C1 segment of cervical spinal cord (tissue), 14 donors: Measurements from ENCODE around the gene MMP25.
"Not testable (repeated sequence)": the region's sequence is repeated elsewhere in the genome, so short reads cannot be mapped to it uniquely, and the experiment has no call there.

ENCODE experiments used
- DNase-seq, 14 donors: peaks; one replicate each; lab custom pipeline; 2025; lab: John Stamatoyannopoulos, UW

The MMP25 gene

GRCh38 chr16:3028716-3029319 lies 17.5 kb upstream of the MMP25 start:
- DNase-seq: no peak

- no peak for DNase-seq
These were observed 16.7 kb upstream of the MMP25 start for GRCh38 chr16:3029491-3030221.

- DNase-seq: no peak
These were observed 15.8 kb upstream of the MMP25 start for GRCh38 chr16:3030222-3031212.

- DNase-seq: no peak
These were observed 13.7 kb upstream of the MMP25 start for GRCh38 chr16:3032624-3033023.

- DNase-seq: no peak
These were observed 10.9 kb upstream of the MMP25 start for GRCh38 chr16:3035289-3035971.

GRCh38 chr16:3035972-3036725 lies 10.2 kb upstream of the MMP25 start:
- no peak for DNase-seq

- DNase-seq: no peak
These were observed 9.5 kb upstream of the MMP25 start, which contains the start of gene BICDL2 for GRCh38 chr16:3036726-3037315. BICDL2 (minus strand) TSS chr16:3036944; CDS start chr16:3035496, 1,448 bp downstream.

- DNase-seq: no peak
These were observed 8.1 kb upstream of the MMP25 start for GRCh38 chr16:3038256-3038655.

- no peak for DNase-seq
These were observed 7.5 kb upstream of the MMP25 start for GRCh38 chr16:3038896-3039295.

- no peak for DNase-seq
These were observed 4.0 kb upstream of the MMP25 start for GRCh38 chr16:3042376-3042775.

- no peak for DNase-seq
These were observed 1.7 kb upstream of the MMP25 start for GRCh38 chr16:3044708-3045107.

GRCh38 chr16:3046641-3047386 lies 453 bp downstream of the MMP25 start:
- no peak for DNase-seq

- DNase-seq: no peak
These were observed 993 bp downstream of the MMP25 start for GRCh38 chr16:3047387-3047720.

GRCh38 chr16:3049921-3050481 lies 3.6 kb downstream of the MMP25 start:
- no peak for DNase-seq

- no peak for DNase-seq
These were observed 4.1 kb downstream of the MMP25 start for GRCh38 chr16:3050487-3050886.

- DNase-seq: no peak
These were observed 4.6 kb downstream of the MMP25 start for GRCh38 chr16:3051009-3051408.

GRCh38 chr16:3051494-3051893 lies 5.1 kb downstream of the MMP25 start:
- DNase-seq: no peak

GRCh38 chr16:3052571-3053329 lies 6.4 kb downstream of the MMP25 start:
- DNase-seq: not testable (repeated sequence)

GRCh38 chr16:3053330-3053710 lies 7.0 kb downstream of the MMP25 start:
- DNase-seq: not testable (repeated sequence)
